ENCODE data around the gene DENND2A.

DENND2A gene

DNA sequence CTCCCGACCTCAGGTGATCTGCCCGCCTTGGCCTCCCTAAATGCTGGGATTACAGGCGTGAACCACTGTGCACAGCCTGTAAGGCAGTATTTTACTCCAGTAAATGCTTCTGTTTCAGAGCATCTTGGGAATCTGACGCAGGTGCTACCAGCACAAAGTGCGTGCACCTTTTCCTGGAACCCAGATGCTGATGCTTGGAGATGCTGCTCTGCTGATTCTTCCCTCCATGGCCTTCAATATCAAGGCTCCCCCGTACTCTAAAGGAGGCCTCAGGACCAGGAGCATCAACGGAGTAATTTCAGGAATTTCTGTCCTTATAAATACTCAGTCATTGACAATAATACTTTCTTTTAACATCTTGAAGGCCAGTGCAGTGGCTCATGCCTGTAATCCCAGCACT lies 23.5 kb downstream of the DENND2A start:
- no peak for DNase-seq

GRCh38 chr7:140616328-140616727 lies 24.3 kb downstream of the DENND2A start:
- DNase-seq = no peak

- no peak for DNase-seq
These were observed 29.0 kb downstream of the DENND2A start for GRCh38 chr7:140611641-140612040.

DNA sequence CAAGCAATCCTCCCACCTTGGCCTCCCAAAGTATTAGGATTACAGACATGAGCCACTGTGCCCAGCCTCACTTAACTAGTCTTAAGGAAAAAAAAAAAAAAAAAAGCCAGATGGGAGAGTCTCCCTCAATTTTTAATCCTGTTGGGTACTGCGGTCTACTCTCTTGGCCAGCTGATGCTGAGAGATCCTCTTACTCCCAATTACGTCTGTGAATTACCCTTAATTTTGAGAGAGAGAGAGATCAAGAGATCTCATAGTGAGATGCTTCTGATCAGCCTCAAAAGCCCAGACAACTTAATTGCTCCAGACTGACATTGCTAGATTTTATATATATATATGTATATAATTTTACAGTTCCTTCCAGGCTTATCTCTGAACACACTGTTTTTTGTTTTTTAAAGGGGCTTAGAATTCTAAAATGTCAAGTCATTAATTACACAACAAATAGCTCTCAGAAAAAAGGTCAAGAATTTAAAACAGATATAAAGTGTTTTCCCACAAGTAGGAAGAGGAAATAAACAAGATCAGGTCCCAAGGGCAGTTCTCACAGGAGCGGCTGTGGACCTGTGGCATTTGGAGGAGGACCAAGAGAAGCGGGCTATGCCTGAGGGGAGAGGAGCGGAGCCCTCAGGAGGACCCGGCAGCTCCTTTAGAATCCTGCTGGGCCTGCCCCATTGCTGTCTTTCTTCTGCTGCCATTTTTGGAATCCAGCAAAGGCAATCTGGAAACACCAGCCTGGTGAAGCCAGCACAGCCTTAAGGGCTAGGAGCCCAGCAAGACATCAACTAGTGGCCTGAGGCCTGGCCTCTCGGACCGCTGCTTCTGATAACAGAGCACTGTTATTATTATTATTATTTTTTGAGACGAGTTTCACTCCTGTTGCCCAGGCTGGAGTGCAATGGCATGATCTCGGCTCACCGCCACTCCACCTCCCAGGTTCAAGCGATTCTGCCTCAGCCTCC lies 30.1 kb downstream of the DENND2A start:
- no peak for DNase-seq

- no peak for DNase-seq
These were observed 31.0 kb downstream of the DENND2A start for GRCh38 chr7:140609646-140610045.

GRCh38 chr7:140607441-140607989 lies 33.1 kb downstream of the DENND2A start:
- DNase-seq = no peak

- no peak for DNase-seq
These were observed 35.3 kb downstream of the DENND2A start for GRCh38 chr7:140605337-140605736.

DNA sequence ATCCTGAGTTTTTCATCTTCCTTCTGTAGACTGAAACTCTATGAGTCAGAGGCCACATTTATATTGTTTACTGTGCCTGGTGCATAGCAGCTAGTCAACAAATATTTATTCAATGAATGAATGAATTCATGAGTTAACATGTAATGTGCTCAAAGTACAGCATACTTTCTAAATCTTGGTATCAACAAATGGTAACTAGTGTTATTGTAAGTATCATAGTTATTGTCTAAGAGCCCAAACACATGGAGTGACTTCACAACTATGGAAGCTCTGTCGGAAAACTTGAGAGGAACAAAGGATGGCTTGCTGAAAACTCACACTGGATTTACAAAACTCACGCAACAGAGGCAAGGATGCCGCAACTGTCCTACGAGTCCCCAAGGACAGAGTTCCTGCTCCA lies 35.9 kb downstream of the DENND2A start:
- DNase-seq = no peak

GRCh38 chr7:140604076-140604475 lies 36.5 kb downstream of the DENND2A start:
- no peak for DNase-seq

- no peak for DNase-seq
These were observed 38.9 kb downstream of the DENND2A start for GRCh38 chr7:140601566-140602174.

DNA sequence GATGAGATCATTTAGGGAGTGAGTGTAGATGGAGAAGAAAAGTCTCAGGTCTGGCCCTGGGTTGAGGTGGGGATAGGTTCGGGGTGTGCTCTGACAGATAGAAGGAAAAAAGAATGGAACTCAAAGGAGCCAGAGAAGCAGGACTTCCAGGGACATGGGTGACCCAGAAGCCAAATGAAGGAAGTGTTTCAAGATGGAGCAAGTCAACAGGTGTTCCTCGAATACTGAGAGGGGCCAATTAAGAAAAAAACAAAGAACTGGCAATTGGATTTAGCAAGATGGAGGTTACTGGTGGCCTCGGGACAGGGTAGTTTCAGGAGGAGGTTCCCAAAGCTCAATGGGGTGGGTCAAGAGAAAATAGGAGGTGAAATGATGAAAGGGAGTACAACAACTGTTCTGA lies 40.3 kb downstream of the DENND2A start:
- no peak for DNase-seq

DNA sequence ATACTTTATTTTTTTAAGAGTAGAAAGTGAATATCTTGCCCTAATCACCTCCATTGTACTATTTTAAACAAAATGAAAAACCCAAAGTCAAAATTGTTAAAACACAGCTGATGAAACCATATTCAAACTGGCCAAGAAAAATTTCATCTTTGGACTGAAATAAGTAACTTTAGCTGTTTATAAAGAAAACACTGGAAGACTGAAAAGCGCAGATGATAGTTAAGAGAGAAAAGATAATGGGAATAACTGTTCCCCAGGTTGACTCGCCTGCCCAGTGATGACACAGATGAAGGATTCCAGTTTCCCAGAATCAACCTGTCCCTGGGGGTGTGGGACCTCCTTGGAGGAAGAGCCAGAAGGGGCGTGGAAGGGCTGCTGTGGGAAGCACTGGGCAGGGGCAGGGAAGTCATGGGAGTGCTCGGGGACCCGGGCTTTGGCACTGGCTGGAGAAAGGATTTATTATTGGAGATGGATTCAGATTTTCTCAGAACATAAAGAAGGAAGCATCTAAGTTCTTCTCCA lies 43.1 kb downstream of the DENND2A start:
- no peak for DNase-seq

- no peak for DNase-seq
These were observed 43.8 kb downstream of the DENND2A start for GRCh38 chr7:140596519-140597427.

GRCh38 chr7:140595468-140596092 lies 45.0 kb downstream of the DENND2A start:
- DNase-seq = no peak

DNA sequence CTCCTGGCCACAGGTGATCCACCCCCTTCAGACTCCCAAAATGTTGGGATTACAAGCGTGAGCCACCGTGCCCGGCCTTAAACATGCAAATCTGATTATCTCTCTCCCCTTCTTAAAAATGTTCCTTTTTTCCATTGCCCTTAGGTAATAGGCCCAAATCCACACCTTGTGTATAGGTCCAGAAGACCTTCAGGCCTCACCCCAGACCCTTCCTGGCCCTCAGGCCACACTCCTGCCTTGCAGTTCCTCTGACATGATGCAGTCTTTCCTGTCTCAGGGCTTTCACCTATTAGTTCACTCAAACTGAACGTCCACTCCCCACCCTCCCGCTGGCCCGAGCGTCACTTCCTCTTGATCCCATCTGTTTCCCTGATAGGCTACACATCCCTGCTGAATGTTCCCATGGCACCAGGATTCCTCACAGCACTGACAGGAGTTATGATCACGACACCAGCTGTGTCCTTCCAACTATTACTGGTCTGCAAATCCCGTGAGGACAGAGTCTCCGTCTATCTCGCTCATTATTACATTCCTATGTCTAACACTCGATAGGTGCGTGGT lies 46.4 kb downstream of the DENND2A start:
- DNase-seq = no peak

GRCh38 chr7:140593672-140593982 lies 47.0 kb downstream of the DENND2A start:
- DNase-seq = no peak

- no peak for DNase-seq
These were observed 47.5 kb downstream of the DENND2A start for GRCh38 chr7:140592964-140593671.

DNA sequence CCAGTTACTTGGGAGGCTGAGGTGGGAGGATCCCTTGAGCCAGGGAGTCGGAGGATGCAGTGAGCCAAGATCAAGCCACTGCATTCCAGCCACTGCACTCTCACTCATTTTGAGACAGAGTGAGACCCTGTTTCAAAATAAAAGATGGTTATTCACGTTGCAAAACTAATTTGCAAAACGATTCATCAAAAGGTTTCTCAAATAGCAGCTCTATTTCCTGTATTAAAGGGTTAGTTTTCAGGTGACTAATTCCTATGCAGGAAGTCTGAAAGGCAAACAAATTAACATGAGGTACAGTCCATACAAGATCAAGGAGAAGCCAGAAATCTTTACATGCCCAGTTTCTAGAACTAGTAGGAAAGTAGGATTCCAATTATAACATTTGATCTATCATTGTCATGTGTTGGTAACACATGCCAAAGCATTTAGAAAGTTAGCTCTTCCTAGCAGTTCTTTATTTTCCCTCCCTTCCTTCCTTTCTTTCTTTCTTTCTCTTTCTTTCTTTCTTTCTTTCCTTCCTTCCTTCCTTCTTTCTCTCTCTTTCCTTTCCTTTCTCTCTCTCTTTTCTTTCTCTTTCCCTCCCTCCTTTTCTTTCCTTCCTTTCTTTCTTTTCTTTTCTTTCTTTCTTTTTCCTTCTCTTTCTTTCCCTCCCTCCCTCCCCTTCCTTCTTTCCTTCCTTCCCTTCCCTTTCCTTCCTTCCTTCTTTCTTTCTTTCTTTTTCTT lies 49.3 kb downstream of the DENND2A start:
- no peak for DNase-seq

DNA sequence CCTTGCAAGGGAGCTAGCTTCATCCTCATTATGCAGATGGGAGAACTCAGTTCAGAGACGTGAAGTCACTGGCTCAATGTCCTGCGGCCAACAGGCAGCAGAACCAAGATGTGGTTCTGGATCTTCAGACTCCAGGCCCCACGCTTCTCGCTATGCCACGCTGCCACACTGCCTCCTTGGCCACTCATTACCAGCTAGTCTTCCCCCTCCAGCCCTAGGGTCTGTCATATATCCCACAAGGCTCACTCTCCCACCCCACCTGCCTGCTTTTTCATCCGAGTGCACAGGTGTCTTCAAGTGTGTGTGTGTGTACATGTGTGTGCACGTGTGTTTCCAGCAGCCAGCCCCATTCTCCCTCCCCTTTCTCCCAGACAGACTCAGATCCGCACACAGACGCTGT lies 53.4 kb downstream of the DENND2A start:
- DNase-seq = no peak

- DNase-seq = no peak
These were observed 54.1 kb downstream of the DENND2A start for GRCh38 chr7:140586516-140586915.

DNA sequence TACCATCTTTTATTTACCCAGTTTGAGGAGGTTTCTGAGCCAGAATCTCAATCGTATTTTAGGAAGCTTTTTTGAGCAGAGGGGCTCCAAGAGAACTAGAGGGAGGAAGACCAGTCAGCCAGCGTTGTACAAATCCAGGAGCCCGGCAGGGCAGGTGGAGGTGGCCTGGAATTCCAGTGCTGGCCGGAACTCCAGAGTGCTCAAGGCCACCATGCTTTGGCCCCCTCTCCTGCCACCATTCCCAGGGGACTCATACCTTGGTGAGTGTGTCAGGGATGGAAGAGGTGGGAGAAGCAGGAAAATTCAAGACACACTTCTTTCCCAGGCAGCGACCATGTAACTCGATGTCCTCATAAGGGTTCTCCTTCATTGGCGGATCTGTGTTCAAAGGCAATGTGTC lies 55.3 kb downstream of the DENND2A start:
- DNase-seq = no peak
